ENCODE results near the gene THSD4. TPM values are rescaled to one million over a fixed set of nuclear protein-coding genes. Genes with fewer than 3 reads are reported as not detected.

The THSD4 gene
- polyA plus RNA-seq, 1 donor (not counting 4 experiments of a cell fraction or from before 2014, with no cell fraction given): 24.5 TPM

DNA sequence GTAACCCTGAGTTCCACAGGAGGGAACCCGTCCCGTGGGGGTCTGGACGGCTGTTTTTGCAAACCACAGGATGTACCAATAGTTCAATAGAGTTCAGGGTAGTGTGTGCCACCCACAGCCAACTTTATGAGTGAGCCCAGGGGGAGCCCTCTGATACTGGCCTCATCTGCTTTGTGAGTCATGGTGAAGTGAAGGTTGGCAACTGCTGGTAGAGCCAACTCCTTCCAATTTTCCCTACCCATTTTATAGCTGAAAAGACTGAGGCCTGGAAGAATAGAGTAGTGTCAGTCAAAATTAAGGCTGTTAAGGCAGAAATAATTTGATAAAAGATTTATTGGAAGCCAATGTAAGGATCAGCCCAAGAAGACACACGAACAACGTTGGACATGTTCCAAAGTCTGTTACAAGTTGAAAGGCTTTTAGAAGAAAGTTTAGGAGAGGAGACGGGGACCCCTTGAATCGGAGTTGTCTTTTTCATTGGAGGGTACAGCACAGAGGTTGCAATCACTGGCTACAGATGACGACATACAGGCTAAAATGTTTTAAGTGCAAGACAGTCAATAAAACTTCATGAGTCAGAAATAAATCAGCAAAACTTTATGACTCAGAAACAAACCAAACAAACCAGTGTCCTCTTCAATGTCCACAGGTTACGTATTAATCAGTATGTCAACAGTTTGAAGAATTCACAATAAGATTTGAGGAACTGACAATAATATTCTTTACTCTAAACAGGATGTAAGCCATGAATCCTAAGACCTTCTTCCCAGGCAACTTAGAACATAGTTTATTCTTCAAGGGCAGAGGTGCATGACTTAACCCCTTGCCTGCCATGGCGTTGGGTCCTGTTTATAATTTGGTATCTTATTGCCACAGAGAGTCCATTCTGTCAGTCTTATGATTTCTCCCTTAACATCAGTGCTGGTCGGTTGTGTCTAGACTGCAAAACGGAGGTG is 632.1 kb downstream of the THSD4 start:
- H3K9ac ChIP-seq (ENCODE audit: control insufficient read depth, extremely low read depth, insufficient read depth, low read length): no peak overlapping the region
- no peaks in the 10 kb centered on the region for H3K27me3 ChIP-seq (ENCODE audit: control insufficient read depth, extremely low read depth, insufficient read depth, low read length)
- H3K36me3 ChIP-seq (ENCODE audit: control insufficient read depth in 2 of 2, extremely low read depth in 1 of 2, insufficient read depth in 2 of 2, low read length in 2 of 2): peaks cover 24 to 28% of the 10 kb centered on the region in 2 experiments
- no peak overlapping the region for H2AFZ ChIP-seq (ENCODE audit: control insufficient read depth, low read length)
- no peaks in the 10 kb centered on the region for H3K9me1 ChIP-seq (ENCODE audit: control insufficient read depth, extremely low read depth, insufficient read depth, low read length)
- H3K4me3 ChIP-seq (ENCODE audit: control insufficient read depth in 2 of 3, extremely low read depth in 1 of 3, insufficient read depth in 2 of 3, low read depth in 1 of 3, low read length in 3 of 3): no peak overlapping the region
- peak; percentile 32 for DNase-seq (ENCODE audit: low read depth, low spot score)
- peaks cover 19% of the 10 kb centered on the region for H3K4me1 ChIP-seq (ENCODE audit: control insufficient read depth, extremely low read depth, insufficient read depth, low read length)
- peak overlapping the region; percentile 24 for H3K27ac ChIP-seq (ENCODE audit: control insufficient read depth, insufficient read depth, low read length)
- H3K9me3 ChIP-seq (ENCODE audit: control insufficient read depth, low read depth, low read length): no peaks in the 10 kb centered on the region
- dilution Hi-C loops (cut with MboI; ENCODE audit: extremely low pct_ligation_motif_present, low sequenced_read_pairs): no loop called here
- H4K20me1 ChIP-seq (ENCODE audit: control insufficient read depth, extremely low read depth, insufficient read depth, low read length): peaks cover 2% of the 10 kb centered on the region
- no peak overlapping the region for H3K4me2 ChIP-seq (ENCODE audit: control insufficient read depth, extremely low read depth, insufficient read depth, low read depth, low read length)
- H3K79me2 ChIP-seq (ENCODE audit: control insufficient read depth, insufficient read depth, low read length): no peaks in the 10 kb centered on the region
- no peak for FAIRE-seq
- TF ChIP-seq, protein P1, sequence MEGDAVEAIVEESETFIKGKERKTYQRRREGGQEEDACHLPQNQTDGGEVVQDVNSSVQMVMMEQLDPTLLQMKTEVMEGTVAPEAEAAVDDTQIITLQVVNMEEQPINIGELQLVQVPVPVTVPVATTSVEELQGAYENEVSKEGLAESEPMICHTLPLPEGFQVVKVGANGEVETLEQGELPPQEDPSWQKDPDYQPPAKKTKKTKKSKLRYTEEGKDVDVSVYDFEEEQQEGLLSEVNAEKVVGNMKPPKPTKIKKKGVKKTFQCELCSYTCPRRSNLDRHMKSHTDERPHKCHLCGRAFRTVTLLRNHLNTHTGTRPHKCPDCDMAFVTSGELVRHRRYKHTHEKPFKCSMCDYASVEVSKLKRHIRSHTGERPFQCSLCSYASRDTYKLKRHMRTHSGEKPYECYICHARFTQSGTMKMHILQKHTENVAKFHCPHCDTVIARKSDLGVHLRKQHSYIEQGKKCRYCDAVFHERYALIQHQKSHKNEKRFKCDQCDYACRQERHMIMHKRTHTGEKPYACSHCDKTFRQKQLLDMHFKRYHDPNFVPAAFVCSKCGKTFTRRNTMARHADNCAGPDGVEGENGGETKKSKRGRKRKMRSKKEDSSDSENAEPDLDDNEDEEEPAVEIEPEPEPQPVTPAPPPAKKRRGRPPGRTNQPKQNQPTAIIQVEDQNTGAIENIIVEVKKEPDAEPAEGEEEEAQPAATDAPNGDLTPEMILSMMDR (optimal IDR thresholded peaks at IDR 0.05 in 1 of 3, IDR thresholded peaks at IDR 0.05 in 1 of 3, conservative IDR thresholded peaks at IDR 0.05 in 1 of 3; ENCODE audit: extremely low read depth in 1 of 3, insufficient read depth in 2 of 3, low read length in 3 of 3): no peak
- no peak for TF ChIP-seq EZH2 (IDR thresholded peaks at IDR 0.05; ENCODE audit: low read length)

DNA sequence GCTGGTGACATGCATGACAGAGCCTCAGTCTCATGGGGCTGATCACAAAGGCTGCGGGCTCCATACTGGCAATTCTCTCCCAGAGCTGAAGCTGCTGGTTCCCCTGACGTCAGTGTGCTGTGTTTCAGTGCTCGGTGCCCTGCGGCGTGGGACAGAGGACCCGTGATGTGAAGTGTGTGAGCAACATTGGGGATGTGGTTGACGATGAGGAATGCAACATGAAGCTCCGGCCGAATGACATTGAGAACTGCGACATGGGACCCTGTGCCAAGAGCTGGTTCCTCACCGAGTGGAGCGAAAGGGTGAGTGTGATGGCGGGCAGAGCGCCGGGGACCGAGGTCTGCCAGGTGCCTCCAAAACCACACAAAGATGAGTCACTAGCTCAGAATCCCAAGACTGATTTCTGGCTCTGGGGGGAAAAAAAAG is 633.0 kb downstream of the THSD4 start:
- FAIRE-seq: no peak
- Histone ChIP-seq H3K27me3 (ENCODE audit: control insufficient read depth, extremely low read depth, insufficient read depth, low read length) (no peaks in the 10 kb centered on the region), H3K9ac (ENCODE audit: control insufficient read depth, extremely low read depth, insufficient read depth, low read length) (no peak overlapping the region), H2AFZ (ENCODE audit: control insufficient read depth, low read length) (no peak overlapping the region), H3K4me3 (ENCODE audit: control insufficient read depth in 2 of 3, extremely low read depth in 1 of 3, insufficient read depth in 2 of 3, low read depth in 1 of 3, low read length in 3 of 3) (no peak overlapping the region), H3K9me1 (ENCODE audit: control insufficient read depth, extremely low read depth, insufficient read depth, low read length) (no peaks in the 10 kb centered on the region), H3K4me1 (ENCODE audit: control insufficient read depth, extremely low read depth, insufficient read depth, low read length) (peaks cover 27% of the 10 kb centered on the region), H3K4me2 (ENCODE audit: control insufficient read depth, extremely low read depth, insufficient read depth, low read depth, low read length) (no peak overlapping the region), H3K27ac (ENCODE audit: control insufficient read depth, insufficient read depth, low read length) (no peak overlapping the region), H3K79me2 (ENCODE audit: control insufficient read depth, insufficient read depth, low read length) (no peaks in the 10 kb centered on the region), H3K9me3 (ENCODE audit: control insufficient read depth, low read depth, low read length) (no peaks in the 10 kb centered on the region), H3K36me3 (ENCODE audit: control insufficient read depth in 2 of 2, extremely low read depth in 1 of 2, insufficient read depth in 2 of 2, low read length in 2 of 2) (peaks cover 24 to 28% of the 10 kb centered on the region in 2 experiments), H4K20me1 (ENCODE audit: control insufficient read depth, extremely low read depth, insufficient read depth, low read length) (peaks cover 2% of the 10 kb centered on the region)
- dilution Hi-C loops (cut with MboI; ENCODE audit: extremely low pct_ligation_motif_present, low sequenced_read_pairs): no loop called here
- no peak for TF ChIP-seq EZH2 (IDR thresholded peaks at IDR 0.05; ENCODE audit: low read length)
- TF ChIP-seq, protein P1 (optimal IDR thresholded peaks at IDR 0.05 in 1 of 3, IDR thresholded peaks at IDR 0.05 in 1 of 3, conservative IDR thresholded peaks at IDR 0.05 in 1 of 3; ENCODE audit: extremely low read depth in 1 of 3, insufficient read depth in 2 of 3, low read length in 3 of 3): no peak
- no peak for DNase-seq (ENCODE audit: low read depth, low spot score)
